ENCODE results near the gene DCAF15. TPM values are rescaled to one million over a fixed set of nuclear protein-coding genes. Genes with fewer than 3 reads are reported as not detected.

Gene DCAF15
- total and polyA plus RNA-seq, 2 experiments from 2014 or later: 39.5 to 81.3 TPM

- Mint-ChIP-seq H3K27ac (no peak overlapping the region), H3K4me1 (no peaks in the 10 kb centered on the region), H3K36me3 (ENCODE audit: low read depth) (peaks cover 63% of the 10 kb centered on the region), H3K27me3 (ENCODE audit: insufficient read depth, low read depth, poor library complexity) (peaks cover 5% of the 10 kb centered on the region), H3K4me3 (no peak overlapping the region), H3K9me3 (peaks cover 9% of the 10 kb centered on the region; the same call in 2 of the 3 replicates)
- Histone ChIP-seq H4K20me1 (replicated peaks; ENCODE audit: insufficient read depth) (peaks cover 4% of the 10 kb centered on the region), H3K4me1 (ENCODE audit: insufficient read depth) (no peaks in the 10 kb centered on the region), H3K36me3 (ENCODE audit: insufficient read depth) (peaks cover 11% of the 10 kb centered on the region), H3K27ac (ENCODE audit: low read depth) (no peak overlapping the region), H3K79me2 (replicated peaks; ENCODE audit: insufficient read depth) (no peaks in the 10 kb centered on the region), H3F3A (replicated peaks; ENCODE audit: low read depth) (no peaks in the 10 kb centered on the region), H3K4me2 (no peak overlapping the region), H3K9me2 (ENCODE audit: insufficient read depth) (no peaks in the 10 kb centered on the region), H3K4me3 (no peak overlapping the region), H2AFZ (no peak overlapping the region), H3K27me3 (ENCODE audit: insufficient read depth) (no peaks in the 10 kb centered on the region)
- DNase-seq (ENCODE audit: low spot score): peak; percentile 50
- peak; percentile 82 for ATAC-seq
- TF ChIP-seq POLR2AphosphoS5 (IDR thresholded peaks at IDR 0.05; ENCODE audit: low read depth) (no peak), NANOG (IDR thresholded peaks at IDR 0.05; ENCODE audit: borderline replicate concordance) (no peak), REST (IDR thresholded peaks at IDR 0.05; ENCODE audit: unreplicated experiment) (no peak), ZNF114 (CRISPR knock-in tag; IDR thresholded peaks at IDR 0.05) (no peak)
These were observed 33.4 kb upstream of the DCAF15 start for GRCh38 chr19:13918726-13919411.

GRCh38 chr19:13920524-13920923 is 31.8 kb upstream of the DCAF15 start:
- Mint-ChIP-seq H3K27me3 (ENCODE audit: insufficient read depth, low read depth, poor library complexity) (peaks cover 5% of the 10 kb centered on the region), H3K36me3 (ENCODE audit: low read depth) (peaks cover 61% of the 10 kb centered on the region)
- TF ChIP-seq NANOG (IDR thresholded peaks at IDR 0.05; ENCODE audit: borderline replicate concordance) (no peak), ZNF462 (CRISPR knock-in tag; IDR thresholded peaks at IDR 0.05) (no peak), POLR2AphosphoS5 (IDR thresholded peaks at IDR 0.05; ENCODE audit: low read depth) (no peak), EZH2phosphoT487 (IDR thresholded peaks at IDR 0.05; ENCODE audit: unreplicated experiment) (no peak), ZNF114 (CRISPR knock-in tag; IDR thresholded peaks at IDR 0.05) (no peak), EZH2 (IDR thresholded peaks at IDR 0.05; ENCODE audit: low read depth, unreplicated experiment) (no peak), ETS1 (IDR thresholded peaks at IDR 0.05) (no peak), ZNF331 (CRISPR knock-in tag; IDR thresholded peaks at IDR 0.05; ENCODE audit: low read depth) (no peak)

More at GRCh38 chr19:13920524-13920923, 31.8 kb upstream of the DCAF15 start:
- Histone ChIP-seq H3K27ac (ENCODE audit: low read depth) (no peak overlapping the region), H2AFZ (no peak overlapping the region), H3K79me2 (replicated peaks; ENCODE audit: insufficient read depth) (no peaks in the 10 kb centered on the region), H3K4me2 (no peak overlapping the region), H3K4me3 (no peak overlapping the region), H3K4me1 (ENCODE audit: insufficient read depth) (no peaks in the 10 kb centered on the region), H3K9me2 (ENCODE audit: insufficient read depth) (no peaks in the 10 kb centered on the region), H3F3A (replicated peaks; ENCODE audit: low read depth) (no peaks in the 10 kb centered on the region), H3K36me3 (ENCODE audit: insufficient read depth) (peaks cover 5% of the 10 kb centered on the region; the same call in 1 of the 2 replicates), H4K20me1 (replicated peaks; ENCODE audit: insufficient read depth) (peaks cover 4% of the 10 kb centered on the region), H3K27me3 (ENCODE audit: insufficient read depth) (no peaks in the 10 kb centered on the region)
- H3K9me3 Mint-ChIP-seq: peaks cover 9% of the 10 kb centered on the region; the same call in 2 of the 3 replicates
- H3K4me3 Mint-ChIP-seq: no peak overlapping the region
- ATAC-seq (no peak), DNase-seq (ENCODE audit: low spot score) (no peak)
- H3K4me1 Mint-ChIP-seq: no peaks in the 10 kb centered on the region
- no peak overlapping the region for H3K27ac Mint-ChIP-seq

All from GM23338 (cell line).